Measurements from ENCODE around the gene RPL34.
A peak's percentile ranks its signal among the peaks of the same experiment; 100 is the strongest.

RPL34 gene

DNA sequence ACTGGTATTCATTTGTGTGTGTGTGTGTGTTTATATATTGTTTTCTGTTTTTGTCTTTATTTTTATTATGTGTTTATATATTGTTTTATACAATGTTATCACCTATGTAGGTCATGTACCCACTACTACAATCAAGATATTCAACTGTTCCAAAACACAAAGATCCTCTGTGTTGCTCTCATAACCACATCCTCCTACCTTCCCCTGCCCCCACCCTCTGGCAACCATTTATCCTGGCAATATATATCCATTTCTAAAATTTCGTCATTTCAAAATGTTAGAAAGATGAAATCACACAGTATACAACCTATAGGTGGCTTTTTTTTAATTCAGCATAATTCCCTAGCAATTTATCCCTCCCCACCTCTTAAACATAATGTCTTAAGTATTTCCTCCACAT is 18.8 kb upstream of the RPL34 start:
- Histone ChIP-seq H3K9ac (ENCODE audit: low read length) (no peak overlapping the region), H3K27me3 (ENCODE audit: control insufficient read depth, insufficient read depth, low read length) (no peaks in the 10 kb centered on the region), H3K36me3 (ENCODE audit: control insufficient read depth, insufficient read depth, low read length) (no peaks in the 10 kb centered on the region), H3K9me3 (ENCODE audit: control insufficient read depth, low read length) (no peaks in the 10 kb centered on the region), H3K4me1 (ENCODE audit: control insufficient read depth, insufficient read depth, low read length) (no peaks in the 10 kb centered on the region), H3K4me3 (ENCODE audit: low read length) (no peak overlapping the region)

GRCh38 chr4:108602163-108602562 is 18.2 kb upstream of the RPL34 start:
- H3K9me3 ChIP-seq (ENCODE audit: control insufficient read depth, low read length): no peaks in the 10 kb centered on the region
- no peak overlapping the region for H3K9ac ChIP-seq (ENCODE audit: low read length)
- no peaks in the 10 kb centered on the region for H3K27me3 ChIP-seq (ENCODE audit: control insufficient read depth, insufficient read depth, low read length)
- H3K4me1 ChIP-seq (ENCODE audit: control insufficient read depth, insufficient read depth, low read length): no peaks in the 10 kb centered on the region
- H3K4me3 ChIP-seq (ENCODE audit: low read length): no peak overlapping the region
- no peaks in the 10 kb centered on the region for H3K36me3 ChIP-seq (ENCODE audit: control insufficient read depth, insufficient read depth, low read length)

DNA sequence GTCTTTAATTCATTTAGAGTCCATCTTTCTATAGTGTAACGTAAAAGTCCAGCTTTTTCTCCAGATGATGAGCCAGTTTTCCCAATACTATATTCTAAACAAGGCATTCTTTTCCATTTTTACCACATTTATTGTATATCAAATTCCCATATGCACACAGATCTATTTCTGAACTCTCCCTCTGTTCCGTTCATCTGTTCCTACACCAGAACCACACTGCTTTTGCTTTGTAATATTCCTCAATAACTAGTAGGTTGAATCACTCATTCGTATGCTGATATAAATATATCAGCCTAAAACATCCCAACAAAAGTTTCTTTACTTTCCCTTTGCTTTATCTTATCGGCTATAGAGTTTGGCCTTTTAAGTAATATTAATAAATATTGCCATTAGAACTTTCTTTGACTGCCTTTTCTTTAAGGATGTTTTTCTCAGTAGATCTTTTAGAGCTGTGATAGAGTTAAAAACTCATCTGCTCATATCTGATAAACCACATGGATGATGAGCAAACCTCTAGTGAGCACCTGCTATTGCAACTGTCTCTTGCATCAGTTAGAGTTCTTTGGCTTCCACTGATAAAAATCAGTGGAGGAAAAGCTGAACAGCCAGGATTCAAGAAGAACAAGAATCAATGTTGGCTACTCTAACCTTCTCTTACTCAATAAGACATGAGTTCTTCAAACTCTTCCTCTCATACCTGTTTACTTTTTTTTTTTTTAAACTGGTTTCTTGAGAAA is 13.1 kb upstream of the RPL34 start:
- Histone ChIP-seq H3K9me3 (ENCODE audit: control insufficient read depth, low read length) (no peaks in the 10 kb centered on the region), H3K27me3 (ENCODE audit: control insufficient read depth, insufficient read depth, low read length) (no peaks in the 10 kb centered on the region)

DNA sequence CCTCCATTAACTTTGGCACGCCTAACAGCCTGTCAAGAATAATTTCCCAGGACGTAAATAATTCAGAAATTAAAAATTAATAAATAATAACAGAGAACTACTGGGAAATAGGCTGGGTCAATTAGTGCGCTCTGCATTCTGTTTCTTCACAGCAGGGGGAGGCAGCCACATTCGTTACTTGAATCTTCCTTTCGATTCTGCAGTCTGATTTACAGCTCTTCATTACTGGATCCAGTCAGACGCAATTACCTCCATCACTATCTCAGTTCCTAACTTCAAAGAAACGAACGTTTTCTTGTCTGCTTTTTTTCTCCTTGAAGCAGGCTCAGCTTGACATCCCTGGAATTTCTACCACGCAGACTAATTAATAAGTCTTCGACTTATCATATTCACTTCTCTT is 9.0 kb upstream of the RPL34 start:
- H3K9me3 ChIP-seq (ENCODE audit: control insufficient read depth, low read length): no peaks in the 10 kb centered on the region
- H3K9ac ChIP-seq (ENCODE audit: low read length): no peak overlapping the region
- H3K4me3 ChIP-seq (ENCODE audit: low read length): no peak overlapping the region
- peaks cover 4% of the 10 kb centered on the region for H3K4me1 ChIP-seq (ENCODE audit: control insufficient read depth, insufficient read depth, low read length)
- H3K27me3 ChIP-seq (ENCODE audit: control insufficient read depth, insufficient read depth, low read length): no peaks in the 10 kb centered on the region
- no peaks in the 10 kb centered on the region for H3K36me3 ChIP-seq (ENCODE audit: control insufficient read depth, insufficient read depth, low read length)

More for the DNA sequence above, 13.1 kb upstream of the RPL34 start:
- H3K4me3 ChIP-seq (ENCODE audit: low read length): no peak overlapping the region
- H3K4me1 ChIP-seq (ENCODE audit: control insufficient read depth, insufficient read depth, low read length): peaks cover 4% of the 10 kb centered on the region
- H3K9ac ChIP-seq (ENCODE audit: low read length): no peak overlapping the region
- no peaks in the 10 kb centered on the region for H3K36me3 ChIP-seq (ENCODE audit: control insufficient read depth, insufficient read depth, low read length)

GRCh38 chr4:108612365-108612764 is 8.0 kb upstream of the RPL34 start:
- H3K36me3 ChIP-seq (ENCODE audit: control insufficient read depth, insufficient read depth, low read length): no peaks in the 10 kb centered on the region
- H3K9me3 ChIP-seq (ENCODE audit: control insufficient read depth, low read length): no peaks in the 10 kb centered on the region
- H3K4me1 ChIP-seq (ENCODE audit: control insufficient read depth, insufficient read depth, low read length): peaks cover 4% of the 10 kb centered on the region
- no peaks in the 10 kb centered on the region for H3K27me3 ChIP-seq (ENCODE audit: control insufficient read depth, insufficient read depth, low read length)
- H3K4me3 ChIP-seq (ENCODE audit: low read length): no peak overlapping the region
- no peak overlapping the region for H3K9ac ChIP-seq (ENCODE audit: low read length)

DNA sequence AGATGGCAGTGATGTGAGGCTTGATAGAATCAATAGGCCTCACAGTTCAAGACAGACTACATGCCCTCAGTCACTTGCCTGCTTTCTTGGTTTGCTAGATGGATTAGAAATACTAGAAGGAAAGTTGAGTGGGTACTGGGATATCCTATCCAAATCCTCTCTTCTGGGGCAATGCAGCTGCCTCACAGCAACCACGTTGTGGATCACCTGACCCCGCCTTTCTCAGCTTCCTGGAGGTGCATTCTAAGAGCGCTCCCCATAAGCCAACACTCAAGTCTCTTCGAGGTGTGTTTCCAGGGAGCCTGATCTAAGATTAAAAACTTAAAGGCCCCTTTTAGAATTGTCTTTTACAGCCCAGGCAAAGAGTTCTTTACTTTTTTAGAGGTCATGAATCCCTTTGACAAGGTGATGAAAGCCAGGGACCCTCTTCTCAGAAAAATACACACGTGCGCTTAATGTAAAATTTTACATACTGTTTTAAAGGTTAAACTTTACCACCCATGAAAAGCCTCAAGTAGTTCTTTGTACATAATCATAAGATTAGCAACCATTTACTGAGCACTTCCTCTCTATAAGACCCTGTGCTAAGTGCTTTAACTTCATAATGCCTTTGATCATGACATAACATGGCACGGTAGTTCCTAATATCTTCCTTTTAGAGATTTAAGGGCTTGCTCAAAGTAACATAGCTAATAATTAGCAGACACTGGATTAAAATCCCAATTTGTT is 840 bp upstream of the RPL34 start:
- Histone ChIP-seq H3K9me3 (ENCODE audit: control insufficient read depth, low read length) (no peaks in the 10 kb centered on the region), H3K27me3 (ENCODE audit: control insufficient read depth, insufficient read depth, low read length) (no peaks in the 10 kb centered on the region), H3K4me3 (ENCODE audit: low read length) (peak overlapping the region; percentile 96), H3K36me3 (ENCODE audit: control insufficient read depth, insufficient read depth, low read length) (no peaks in the 10 kb centered on the region), H3K9ac (ENCODE audit: low read length) (peak overlapping the region; percentile 51), H3K4me1 (ENCODE audit: control insufficient read depth, insufficient read depth, low read length) (peaks cover 22% of the 10 kb centered on the region)

DNA sequence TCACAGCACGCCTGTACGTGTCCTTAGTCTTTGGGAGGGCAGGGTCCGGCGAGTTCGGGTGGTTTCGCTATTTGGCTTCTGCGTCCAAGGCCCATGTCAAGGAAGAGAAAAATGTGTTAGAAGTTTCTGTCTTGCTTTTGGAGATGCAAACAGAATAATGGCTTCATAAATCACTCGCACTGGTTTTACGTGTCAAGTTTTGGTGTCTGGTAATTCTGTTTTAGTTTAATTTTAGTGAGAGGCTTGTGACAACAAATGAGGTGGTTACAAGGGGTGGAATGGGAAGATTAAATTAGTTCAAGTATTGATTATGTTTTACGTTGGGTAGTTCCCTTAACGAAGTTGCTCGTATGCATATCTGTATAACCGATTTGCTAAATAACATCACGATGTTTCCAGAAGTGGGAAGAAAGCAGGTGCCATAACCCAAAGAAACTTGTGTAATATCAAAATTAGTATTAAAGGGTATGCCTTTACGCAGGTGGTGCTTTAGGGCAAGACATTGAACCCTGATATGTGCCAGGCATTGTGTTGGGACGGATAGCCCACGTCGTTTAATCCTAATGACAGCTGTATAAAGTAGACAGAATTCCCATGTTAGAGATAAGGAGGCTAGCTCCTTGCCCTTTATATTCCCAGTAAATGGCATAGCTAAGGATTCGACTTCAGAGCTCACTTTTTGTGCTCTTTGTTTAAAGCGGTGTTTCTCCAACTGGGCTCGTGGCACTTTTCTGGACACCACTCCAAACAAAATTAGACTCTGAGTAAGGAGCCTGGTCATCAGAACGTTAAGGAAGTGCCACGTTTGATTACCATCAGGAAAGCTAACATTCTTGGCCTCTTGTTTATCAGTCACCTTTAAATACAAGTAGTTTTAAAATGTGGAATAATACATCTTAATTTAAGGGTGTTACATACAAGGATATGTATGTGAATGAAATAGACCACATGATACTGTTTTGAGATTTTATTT is 843 bp downstream of the RPL34 start:
- Histone ChIP-seq H3K27me3 (ENCODE audit: control insufficient read depth, insufficient read depth, low read length) (no peaks in the 10 kb centered on the region), H3K9ac (ENCODE audit: low read length) (peak overlapping the region; percentile 90), H3K4me1 (ENCODE audit: control insufficient read depth, insufficient read depth, low read length) (peaks cover 22% of the 10 kb centered on the region), H3K9me3 (ENCODE audit: control insufficient read depth, low read length) (no peaks in the 10 kb centered on the region), H3K4me3 (ENCODE audit: low read length) (peak overlapping the region; percentile 96), H3K36me3 (ENCODE audit: control insufficient read depth, insufficient read depth, low read length) (peaks cover 10% of the 10 kb centered on the region)

DNA sequence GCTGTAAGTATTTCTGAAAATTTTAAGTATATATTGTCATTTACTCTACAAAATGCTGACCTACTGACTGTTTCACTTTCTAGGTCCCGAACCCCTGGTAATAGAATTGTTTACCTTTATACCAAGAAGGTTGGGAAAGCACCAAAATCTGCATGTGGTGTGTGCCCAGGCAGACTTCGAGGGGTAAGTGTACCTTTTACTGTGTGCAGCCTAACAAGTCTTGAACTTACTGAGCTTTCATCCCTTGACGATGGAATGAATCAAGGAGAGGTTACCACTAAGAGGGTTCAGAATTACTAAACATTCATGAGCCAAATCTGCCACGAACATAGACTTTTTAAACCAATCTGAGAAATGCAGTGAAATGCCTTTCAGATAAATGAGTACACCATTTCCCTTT is 1.6 kb downstream of the RPL34 start:
- peaks cover 22% of the 10 kb centered on the region for H3K4me1 ChIP-seq (ENCODE audit: control insufficient read depth, insufficient read depth, low read length)

GRCh38 chr4:108622828-108623227 is 2.5 kb downstream of the RPL34 start:
- H3K4me1 ChIP-seq (ENCODE audit: control insufficient read depth, insufficient read depth, low read length): peaks cover 22% of the 10 kb centered on the region
- H3K4me3 ChIP-seq (ENCODE audit: low read length): no peak overlapping the region
- H3K27me3 ChIP-seq (ENCODE audit: control insufficient read depth, insufficient read depth, low read length): no peaks in the 10 kb centered on the region
- H3K36me3 ChIP-seq (ENCODE audit: control insufficient read depth, insufficient read depth, low read length): peaks cover 10% of the 10 kb centered on the region
- H3K9me3 ChIP-seq (ENCODE audit: control insufficient read depth, low read length): no peaks in the 10 kb centered on the region
- H3K9ac ChIP-seq (ENCODE audit: low read length): no peak overlapping the region

More for the DNA sequence above, 1.6 kb downstream of the RPL34 start:
- H3K4me3 ChIP-seq (ENCODE audit: low read length): no peak overlapping the region
- no peaks in the 10 kb centered on the region for H3K27me3 ChIP-seq (ENCODE audit: control insufficient read depth, insufficient read depth, low read length)
- peaks cover 10% of the 10 kb centered on the region for H3K36me3 ChIP-seq (ENCODE audit: control insufficient read depth, insufficient read depth, low read length)
- peak overlapping the region; percentile 90 for H3K9ac ChIP-seq (ENCODE audit: low read length)
- no peaks in the 10 kb centered on the region for H3K9me3 ChIP-seq (ENCODE audit: control insufficient read depth, low read length)

DNA sequence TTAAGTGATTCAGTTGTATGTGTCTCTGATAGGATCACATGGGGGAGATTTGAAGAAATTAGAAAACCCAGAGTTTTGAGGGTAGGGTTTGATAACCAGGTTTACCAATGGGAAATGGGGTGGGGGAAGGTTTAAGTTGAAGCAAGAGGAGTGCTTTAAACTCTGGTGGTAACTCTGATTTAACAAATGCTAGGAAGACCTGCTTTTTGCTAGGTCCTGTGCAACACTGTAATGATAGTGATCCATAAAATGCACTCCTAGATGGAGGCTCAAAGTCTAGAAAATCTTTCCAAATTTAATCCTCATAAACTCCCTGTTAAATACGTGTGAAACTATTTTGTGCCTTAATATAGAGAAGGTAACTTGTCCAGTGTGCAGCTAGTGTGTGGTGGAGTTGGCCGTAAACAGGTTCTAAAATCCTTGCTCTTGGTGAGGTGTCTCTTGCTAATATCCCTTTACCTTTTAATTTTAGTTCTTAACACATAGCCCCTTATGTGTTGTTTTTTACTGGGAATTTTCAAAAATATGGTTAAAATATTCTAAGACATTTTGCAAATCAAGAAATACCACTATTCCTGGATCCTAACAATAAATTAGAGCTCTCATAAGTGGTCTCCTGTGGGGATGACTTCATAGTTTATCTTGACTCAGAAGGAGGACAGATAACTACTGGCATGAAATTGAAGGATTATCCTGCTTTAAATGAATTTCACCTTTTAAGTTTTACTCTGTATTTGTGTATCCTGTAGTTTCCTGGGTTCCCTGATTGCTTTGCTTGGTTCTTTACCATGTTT is 4.1 kb downstream of the RPL34 start:
- H3K9ac ChIP-seq (ENCODE audit: low read length): no peak overlapping the region
- no peaks in the 10 kb centered on the region for H3K27me3 ChIP-seq (ENCODE audit: control insufficient read depth, insufficient read depth, low read length)
- H3K4me1 ChIP-seq (ENCODE audit: control insufficient read depth, insufficient read depth, low read length): peaks cover 20% of the 10 kb centered on the region
- no peaks in the 10 kb centered on the region for H3K9me3 ChIP-seq (ENCODE audit: control insufficient read depth, low read length)
- H3K4me3 ChIP-seq (ENCODE audit: low read length): no peak overlapping the region
- H3K36me3 ChIP-seq (ENCODE audit: control insufficient read depth, insufficient read depth, low read length): peaks cover 13% of the 10 kb centered on the region

DNA sequence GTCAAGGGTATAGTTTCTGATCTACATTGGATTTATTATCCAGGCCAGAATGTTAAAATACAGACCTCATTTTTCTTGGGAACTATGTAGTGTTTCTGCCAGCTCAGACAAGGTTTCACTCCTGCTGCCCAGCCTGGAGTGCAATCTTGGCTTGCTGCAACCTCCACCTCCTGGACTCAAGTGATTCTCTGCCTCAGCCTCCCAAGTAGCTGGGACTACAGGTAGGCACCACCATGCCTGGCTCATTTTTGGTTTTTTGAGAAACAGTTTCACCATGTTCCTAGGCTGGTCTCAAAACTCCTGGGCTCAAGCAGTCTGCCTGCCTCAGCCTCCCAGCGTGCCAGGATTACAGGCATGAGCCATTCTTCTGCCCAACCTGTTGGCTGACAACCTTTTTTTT is 5.7 kb downstream of the RPL34 start:
- Histone ChIP-seq H3K9ac (ENCODE audit: low read length) (no peak overlapping the region), H3K27me3 (ENCODE audit: control insufficient read depth, insufficient read depth, low read length) (no peaks in the 10 kb centered on the region), H3K4me1 (ENCODE audit: control insufficient read depth, insufficient read depth, low read length) (peaks cover 18% of the 10 kb centered on the region), H3K9me3 (ENCODE audit: control insufficient read depth, low read length) (no peaks in the 10 kb centered on the region), H3K4me3 (ENCODE audit: low read length) (no peak overlapping the region), H3K36me3 (ENCODE audit: control insufficient read depth, insufficient read depth, low read length) (peaks cover 16% of the 10 kb centered on the region)
